NCI-H1417 (cell line): Measurements from ENCODE around the gene CCDC38.
A peak's percentile ranks its signal among the peaks of the same experiment; 100 is the strongest.
"Not testable (repeated sequence)": the region's sequence is repeated elsewhere in the genome, so short reads cannot be mapped to it uniquely, and the experiment has no call there.

Source experiments
- DNase-seq, 3 experiments: peaks; one replicate each; lab custom pipeline; 2025; lab: John Stamatoyannopoulos, UW

CCDC38 gene

DNA sequence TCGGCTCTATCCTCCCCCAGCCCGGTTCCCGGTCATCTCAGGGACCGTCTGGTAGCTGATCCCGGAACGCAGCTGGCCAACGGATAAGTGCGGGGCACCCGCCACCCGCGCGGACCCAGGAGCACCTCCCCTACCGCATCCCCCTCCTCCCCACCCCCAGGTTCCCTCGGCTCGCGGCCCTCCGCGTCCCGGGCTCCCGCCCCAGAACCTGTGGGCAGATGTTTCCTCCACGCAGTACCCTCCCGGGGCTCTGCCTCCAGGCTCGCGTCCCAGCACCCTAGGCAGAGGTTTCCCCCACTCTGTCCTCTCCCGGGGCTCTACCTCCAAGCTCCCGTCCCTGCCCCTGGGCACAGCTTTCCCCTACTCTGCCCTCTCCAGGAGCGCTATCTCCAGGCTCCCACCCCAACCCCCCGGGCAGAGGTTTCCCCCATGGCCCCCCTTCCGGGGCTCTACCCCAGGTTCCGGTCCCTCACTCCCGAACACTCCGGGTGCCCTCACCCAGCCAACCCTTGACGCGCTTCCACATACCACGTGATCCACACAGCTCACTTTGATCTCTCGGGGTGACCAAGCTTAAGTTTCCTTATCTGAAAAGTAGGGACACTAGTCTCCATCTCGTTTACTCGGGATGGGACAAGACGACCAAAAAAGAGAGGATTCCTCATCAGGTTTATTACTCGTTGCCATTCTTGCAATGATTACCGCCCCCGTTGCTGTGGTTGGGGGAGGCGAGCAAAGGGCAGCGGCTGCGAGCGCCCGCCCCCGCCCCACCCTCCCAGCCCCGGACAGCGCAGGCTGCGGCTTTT, at the start of gene CCDC38:
Gene CCDC38 (minus strand): TSS at position 91 of the 806 bp plus-strand sequence. CDS start 6,105 bp downstream, outside the sequence.
- peak; percentile 73 to 91 (median 88) for DNase-seq

GRCh38 chr12:95990136-95990535, 47.7 kb upstream of the CCDC38 start:
- no peak for DNase-seq

DNA sequence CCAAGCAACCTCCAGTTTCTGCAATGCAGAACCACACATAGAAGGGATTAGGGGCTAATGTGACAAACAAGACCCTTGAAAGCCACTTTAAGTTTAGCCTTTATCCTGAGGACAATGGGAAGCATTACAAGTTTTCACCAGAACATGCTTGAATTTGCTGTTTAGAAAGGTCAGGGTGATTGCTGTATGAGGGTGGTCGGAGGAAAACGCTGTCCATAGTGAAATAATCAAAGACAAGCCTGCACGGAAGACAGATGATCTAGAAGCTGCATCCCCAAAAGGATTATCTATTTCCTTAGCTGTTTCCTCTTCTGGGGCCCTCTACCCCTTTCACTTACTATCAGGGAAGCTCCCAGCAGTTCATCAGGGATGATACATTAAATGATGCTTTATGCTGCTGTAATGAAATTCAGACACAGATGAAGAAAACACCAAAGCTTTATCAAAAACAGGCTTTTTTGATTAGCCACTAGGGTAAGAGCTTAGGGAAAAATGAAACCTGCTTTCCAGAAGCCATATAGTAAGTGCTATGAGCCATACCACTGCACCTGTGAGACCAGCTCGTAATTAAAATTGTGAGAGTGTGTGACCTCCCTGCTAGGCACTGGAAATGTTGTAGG, 47.2 kb upstream of the CCDC38 start:
- no peak for DNase-seq

DNA sequence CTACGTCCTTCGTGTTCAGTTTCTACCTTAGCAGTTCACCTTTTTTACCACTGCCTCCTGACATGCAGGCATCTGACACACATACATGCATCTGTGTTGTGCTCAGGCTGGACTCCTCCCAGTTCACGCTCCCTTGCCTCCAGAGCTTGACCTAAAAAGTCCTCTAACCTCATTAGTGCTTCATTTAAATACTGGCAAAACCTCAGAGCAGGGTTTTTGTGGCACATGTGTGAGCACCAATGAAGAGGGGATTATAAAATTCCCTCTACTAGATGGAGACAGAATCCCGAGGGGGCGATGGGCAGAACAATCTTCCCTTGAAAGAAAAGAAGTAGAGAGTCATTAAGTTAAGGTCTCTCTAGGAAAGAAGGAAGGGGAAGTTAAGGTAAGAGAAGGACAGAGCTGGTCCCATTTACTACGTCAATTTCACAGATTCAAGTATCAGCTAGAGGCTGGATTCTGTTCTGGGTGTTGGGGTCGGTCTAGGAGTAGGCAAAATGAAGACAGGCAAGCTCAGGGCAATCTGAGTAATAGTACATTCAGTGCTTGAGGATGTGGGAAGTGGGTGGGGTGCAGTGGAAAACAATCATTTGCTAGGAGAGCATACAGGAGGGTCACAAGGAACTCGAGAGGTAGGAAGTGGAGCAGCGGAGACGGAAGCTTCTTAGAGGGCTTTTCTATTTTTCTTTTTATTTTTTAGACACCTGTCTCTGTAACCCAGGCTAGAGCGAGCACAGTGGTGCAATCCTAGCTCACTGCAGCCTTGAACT, 46.3 kb upstream of the CCDC38 start:
- DNase-seq, result no peak

DNA sequence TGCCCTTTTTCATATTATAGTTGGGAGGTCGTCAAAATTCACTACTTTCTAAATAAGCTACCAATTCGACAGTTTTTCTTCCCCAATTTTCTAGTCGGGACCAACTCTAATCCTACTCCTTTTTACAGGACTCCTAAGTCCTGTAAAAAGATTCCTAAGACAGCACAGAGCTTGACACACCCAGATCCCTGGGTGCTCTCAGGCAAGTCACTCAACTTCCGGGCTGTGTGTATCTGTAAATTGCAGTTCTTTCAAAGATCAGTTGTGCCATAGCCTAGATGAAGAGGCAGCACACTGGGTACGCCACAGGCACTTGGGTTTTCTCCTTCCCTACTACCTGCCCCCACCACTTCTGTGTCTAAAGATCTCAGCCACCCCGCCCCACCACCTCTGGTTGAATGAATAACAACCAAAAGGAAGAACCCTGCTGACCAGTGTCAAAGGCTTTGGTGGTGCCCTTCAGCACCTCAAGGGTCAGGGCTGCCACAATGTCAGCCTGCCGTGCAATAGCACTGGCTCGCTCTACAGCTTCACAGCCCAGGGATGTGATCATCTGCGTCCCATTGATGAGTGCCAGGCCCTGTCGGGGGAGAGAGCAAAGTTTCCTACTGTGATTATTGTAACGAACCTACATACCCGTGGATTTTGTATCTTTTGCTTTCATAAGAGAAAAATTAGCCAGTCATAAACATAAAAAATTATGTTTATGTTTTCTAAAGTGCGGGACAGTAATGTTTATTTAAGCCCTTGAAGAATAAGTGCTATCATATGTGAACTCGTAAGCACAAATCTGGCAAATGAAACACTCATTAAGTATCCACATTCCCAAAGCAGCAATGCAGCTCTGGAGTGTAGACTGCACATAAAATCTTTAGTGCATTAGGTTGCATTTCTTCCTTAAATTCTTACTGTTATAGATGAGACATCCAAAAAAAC, 44.5 kb upstream of the CCDC38 start:
- DNase-seq, result no peak

DNA sequence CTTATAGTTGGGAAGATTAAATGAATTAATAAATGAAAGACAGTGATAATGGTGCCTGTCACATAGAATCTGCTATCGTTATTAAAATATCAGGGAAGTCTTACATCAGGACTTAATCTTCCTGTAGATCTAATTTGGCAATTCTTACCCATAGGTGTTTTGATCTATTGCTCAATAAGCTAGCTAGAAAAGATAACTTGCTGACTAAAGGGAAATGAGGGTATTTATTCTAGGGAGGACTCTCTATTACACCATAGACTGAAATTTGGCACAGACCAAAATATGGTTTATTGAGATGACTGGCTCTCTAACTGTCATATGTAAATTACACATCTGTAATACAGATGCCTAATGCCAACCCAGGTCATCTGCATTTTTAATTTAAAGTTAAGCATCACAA, 42.3 kb upstream of the CCDC38 start:
- no peak for DNase-seq

GRCh38 chr12:95982602-95983001, 40.2 kb upstream of the CCDC38 start:
- DNase-seq, result no peak

- no peak for DNase-seq
Observed at GRCh38 chr12:95980437-95980836, 38.0 kb upstream of the CCDC38 start.

- no peak for DNase-seq
Observed at GRCh38 chr12:95978774-95979173, 36.4 kb upstream of the CCDC38 start.

GRCh38 chr12:95978351-95978750, 35.9 kb upstream of the CCDC38 start:
- DNase-seq, result no peak

- no peak for DNase-seq
Observed at GRCh38 chr12:95977764-95978305, 35.4 kb upstream of the CCDC38 start.

- no peak for DNase-seq
Observed at GRCh38 chr12:95976416-95976832, 34.0 kb upstream of the CCDC38 start.

DNA sequence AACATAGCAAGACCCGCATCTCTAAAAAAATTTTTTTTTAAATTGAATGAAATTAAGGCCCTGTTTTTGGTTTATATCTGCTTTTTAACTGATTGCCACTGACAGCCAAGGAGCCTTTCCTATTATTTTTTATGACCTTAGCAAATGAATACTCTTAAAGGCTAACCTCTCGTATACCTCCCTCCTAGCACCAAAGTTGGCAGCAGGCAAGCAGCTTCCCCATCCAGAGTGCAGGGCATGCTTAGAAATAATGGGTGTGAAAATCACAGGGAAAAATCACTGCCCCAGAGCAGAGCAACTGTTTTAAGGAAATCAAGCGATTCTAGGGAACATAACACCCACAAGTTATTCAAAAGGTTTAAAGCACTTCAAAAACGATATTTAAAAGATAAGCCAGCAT, 33.1 kb upstream of the CCDC38 start:
- no peak for DNase-seq

GRCh38 chr12:95974358-95974757, 31.9 kb upstream of the CCDC38 start:
- no peak for DNase-seq

- peak in 1 of 3 experiments; percentile 28 for DNase-seq
Observed at GRCh38 chr12:95972832-95973456, 30.5 kb upstream of the CCDC38 start.

DNA sequence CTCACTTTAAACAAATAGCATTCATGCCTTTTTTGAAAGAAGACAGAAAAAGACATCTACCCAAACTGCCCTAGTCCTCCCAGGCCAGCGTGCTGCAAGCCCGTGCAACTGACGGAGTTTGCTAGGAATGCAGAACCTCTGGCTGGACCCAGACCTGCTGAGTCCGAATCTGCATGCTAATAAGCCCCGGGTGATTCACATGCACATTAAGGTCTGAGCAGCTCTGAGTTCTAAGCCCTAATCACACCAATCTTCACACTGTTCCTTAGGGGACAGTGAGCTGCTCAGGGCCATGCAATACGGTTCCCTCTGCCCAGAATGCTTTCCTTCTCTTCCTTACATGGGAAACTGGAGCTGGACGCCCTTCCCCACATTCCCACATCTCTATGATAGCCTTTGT, 28.5 kb upstream of the CCDC38 start:
- DNase-seq, result no peak

DNA sequence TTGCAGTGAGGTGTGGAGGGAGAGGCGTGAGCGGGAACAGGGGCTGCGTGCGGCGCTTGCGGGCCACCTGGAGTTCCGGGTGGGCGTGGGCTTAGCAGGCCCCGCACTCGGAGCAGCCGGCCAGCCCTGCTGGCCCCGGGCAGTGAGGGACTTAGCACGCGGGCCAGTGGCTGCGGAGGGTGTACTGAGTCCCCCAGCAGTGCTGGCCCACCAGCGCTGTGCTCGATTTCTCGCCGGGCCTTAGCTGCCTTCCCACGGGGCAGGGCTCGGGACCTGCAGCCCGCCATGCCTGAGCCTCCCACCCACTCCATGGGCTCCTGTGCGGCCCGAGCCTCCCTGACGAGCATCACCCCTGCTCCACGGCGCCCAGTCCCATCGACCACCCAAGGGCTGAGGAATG, 26.7 kb upstream of the CCDC38 start:
- DNase-seq, result not testable (repeated sequence)

DNA sequence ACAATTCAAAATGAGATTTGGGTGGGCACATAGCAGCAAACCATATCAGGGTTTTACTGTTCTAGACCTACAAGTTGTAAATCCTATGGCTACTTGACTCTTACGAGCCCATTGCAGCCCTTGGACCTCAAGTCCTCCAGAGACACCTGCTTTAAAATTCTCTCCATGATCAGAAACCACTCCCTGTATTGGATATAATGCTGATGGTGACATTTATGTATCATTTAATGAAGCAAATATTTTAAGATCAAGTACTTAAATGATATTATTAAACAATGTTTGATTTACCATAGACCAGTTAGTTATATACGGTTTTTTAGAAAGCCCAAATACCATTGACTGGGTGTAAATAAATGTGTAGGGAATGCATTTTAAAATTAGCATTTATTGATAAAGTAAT, 24.9 kb upstream of the CCDC38 start:
- DNase-seq, result no peak

- DNase-seq, result peak in 1 of 3 experiments; percentile 46
Observed at GRCh38 chr12:95966287-95966870, 24.0 kb upstream of the CCDC38 start.

DNA sequence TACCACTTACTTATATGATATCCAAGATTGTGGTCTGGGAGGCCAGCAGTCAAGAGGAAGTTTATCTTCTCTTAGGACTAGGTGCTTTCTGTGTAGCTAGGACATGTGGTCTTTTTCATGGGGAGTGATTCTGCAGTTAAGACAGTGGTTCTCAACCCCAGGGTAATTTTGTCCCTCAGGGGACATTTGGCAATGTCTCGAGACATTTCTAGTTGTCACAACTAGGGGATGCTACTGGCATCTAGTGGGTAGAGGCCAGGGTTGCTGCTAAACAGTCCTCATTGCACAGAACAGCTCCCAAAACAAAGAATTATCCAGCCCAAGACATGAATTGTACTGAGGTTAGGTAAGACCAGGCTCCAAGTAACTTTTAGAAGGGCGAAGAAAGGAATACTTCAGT, 20.7 kb upstream of the CCDC38 start:
- DNase-seq, result peak in 2 of 3 experiments; percentile 6 to 48
